H1 (cell line): ENCODE data around the gene SMIM23.

Experiments
- CHD2 ChIP-seq: IDR thresholded peaks from 2 replicates; pipeline ENCODE4 v1.6.1; 2012; ENCODE audit warnings: low read length, improper control_type of control experiment
- EZH2 ChIP-seq: fragments of 200-600 bp; sonication (generic); IDR thresholded peaks from 2 replicates; pipeline ENCODE4 v1.7.1; 2012; ENCODE audit warnings: low read depth, mild to moderate bottlenecking, moderate library complexity, low read length, inconsistent platforms; ENCODE audit not compliant: severe bottlenecking
- TF ChIP-seq, protein P1 (sequence below), 3 experiments: IDR thresholded peaks; 1 replicate in 2 of 3; 2 replicates in 1 of 3; pipeline versions ENCODE4 v1.5.1 to v1.6.1; 2011; ENCODE audit warnings: low read length in 3 of 3, mild to moderate bottlenecking in 3 of 3, inconsistent platforms in 2 of 3, low read depth in 1 of 3, moderate library complexity in 1 of 3; ENCODE audit not compliant: insufficient read depth in 1 of 3; ENCODE audit errors: control extremely low read depth in 1 of 3

GRCh38 chr5:171825051-171825450 is 39.4 kb downstream of the SMIM23 start:
- TF ChIP-seq CHD2 (no peak), EZH2 (no peak)
- TF ChIP-seq, protein P1, sequence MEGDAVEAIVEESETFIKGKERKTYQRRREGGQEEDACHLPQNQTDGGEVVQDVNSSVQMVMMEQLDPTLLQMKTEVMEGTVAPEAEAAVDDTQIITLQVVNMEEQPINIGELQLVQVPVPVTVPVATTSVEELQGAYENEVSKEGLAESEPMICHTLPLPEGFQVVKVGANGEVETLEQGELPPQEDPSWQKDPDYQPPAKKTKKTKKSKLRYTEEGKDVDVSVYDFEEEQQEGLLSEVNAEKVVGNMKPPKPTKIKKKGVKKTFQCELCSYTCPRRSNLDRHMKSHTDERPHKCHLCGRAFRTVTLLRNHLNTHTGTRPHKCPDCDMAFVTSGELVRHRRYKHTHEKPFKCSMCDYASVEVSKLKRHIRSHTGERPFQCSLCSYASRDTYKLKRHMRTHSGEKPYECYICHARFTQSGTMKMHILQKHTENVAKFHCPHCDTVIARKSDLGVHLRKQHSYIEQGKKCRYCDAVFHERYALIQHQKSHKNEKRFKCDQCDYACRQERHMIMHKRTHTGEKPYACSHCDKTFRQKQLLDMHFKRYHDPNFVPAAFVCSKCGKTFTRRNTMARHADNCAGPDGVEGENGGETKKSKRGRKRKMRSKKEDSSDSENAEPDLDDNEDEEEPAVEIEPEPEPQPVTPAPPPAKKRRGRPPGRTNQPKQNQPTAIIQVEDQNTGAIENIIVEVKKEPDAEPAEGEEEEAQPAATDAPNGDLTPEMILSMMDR (IDR thresholded peaks at IDR 0.05; ENCODE audit: control extremely low read depth in 1 of 3, insufficient read depth in 1 of 3, low read depth in 1 of 3, low read length in 3 of 3) = no peak
